ENCODE data around the gene MARK1.

Gene MARK1

GRCh38 chr1:220551718-220552117 lies 23.8 kb downstream of the MARK1 start:
- Histone ChIP-seq H3K27ac (no peak overlapping the region), H3K36me3 (no peaks in the 10 kb centered on the region), H3K4me3 (ENCODE audit: low read depth in 1 of 2, low read length in 1 of 2) (no peak overlapping the region), H3K27me3 (no peaks in the 10 kb centered on the region), H3K9me3 (no peaks in the 10 kb centered on the region), H3K4me1 (ENCODE audit: control insufficient read depth in 1 of 2, insufficient read depth in 1 of 2, low read depth in 1 of 2, low read length in 1 of 2) (no peaks in the 10 kb centered on the region)
- no peak for TF ChIP-seq CTCF (IDR thresholded peaks at IDR 0.05)

GRCh38 chr1:220552672-220553260 lies 24.8 kb downstream of the MARK1 start:
- no peaks in the 10 kb centered on the region for H3K4me1 ChIP-seq (ENCODE audit: control insufficient read depth in 1 of 2, insufficient read depth in 1 of 2, low read depth in 1 of 2, low read length in 1 of 2)
- H3K27me3 ChIP-seq, result no peaks in the 10 kb centered on the region
- H3K4me3 ChIP-seq (ENCODE audit: low read depth in 1 of 2, low read length in 1 of 2), result no peak overlapping the region
- TF ChIP-seq CTCF (IDR thresholded peaks at IDR 0.05), result no peak
- no peaks in the 10 kb centered on the region for H3K9me3 ChIP-seq
- no peaks in the 10 kb centered on the region for H3K36me3 ChIP-seq
- H3K27ac ChIP-seq, result no peak overlapping the region

GRCh38 chr1:220556641-220557040 lies 28.7 kb downstream of the MARK1 start:
- Histone ChIP-seq H3K36me3 (no peaks in the 10 kb centered on the region), H3K27ac (no peak overlapping the region), H3K4me3 (ENCODE audit: low read depth in 1 of 2, low read length in 1 of 2) (no peak overlapping the region), H3K9me3 (no peaks in the 10 kb centered on the region), H3K27me3 (no peaks in the 10 kb centered on the region), H3K4me1 (ENCODE audit: control insufficient read depth in 1 of 2, insufficient read depth in 1 of 2, low read depth in 1 of 2, low read length in 1 of 2) (no peaks in the 10 kb centered on the region)
- no peak for TF ChIP-seq CTCF (IDR thresholded peaks at IDR 0.05)

- no peaks in the 10 kb centered on the region for H3K9me3 ChIP-seq
- no peak overlapping the region for H3K4me3 ChIP-seq (ENCODE audit: low read depth in 1 of 2, low read length in 1 of 2)
- no peaks in the 10 kb centered on the region for H3K27me3 ChIP-seq
- TF ChIP-seq CTCF (IDR thresholded peaks at IDR 0.05), result no peak
- H3K27ac ChIP-seq, result no peak overlapping the region
- no peaks in the 10 kb centered on the region for H3K4me1 ChIP-seq (ENCODE audit: control insufficient read depth in 1 of 2, insufficient read depth in 1 of 2, low read depth in 1 of 2, low read length in 1 of 2)
- H3K36me3 ChIP-seq, result no peaks in the 10 kb centered on the region
Observed at GRCh38 chr1:220563564-220563963, 35.6 kb downstream of the MARK1 start.

GRCh38 chr1:220564216-220564615 lies 36.3 kb downstream of the MARK1 start:
- H3K27me3 ChIP-seq, result peaks cover 4% of the 10 kb centered on the region
- H3K4me1 ChIP-seq (ENCODE audit: control insufficient read depth in 1 of 2, insufficient read depth in 1 of 2, low read depth in 1 of 2, low read length in 1 of 2), result no peaks in the 10 kb centered on the region
- no peak for TF ChIP-seq CTCF (IDR thresholded peaks at IDR 0.05)
- H3K27ac ChIP-seq, result no peak overlapping the region
- H3K36me3 ChIP-seq, result no peaks in the 10 kb centered on the region
- H3K4me3 ChIP-seq (ENCODE audit: low read depth in 1 of 2, low read length in 1 of 2), result no peak overlapping the region
- no peaks in the 10 kb centered on the region for H3K9me3 ChIP-seq

- Histone ChIP-seq H3K36me3 (no peaks in the 10 kb centered on the region), H3K4me1 (ENCODE audit: control insufficient read depth in 1 of 2, insufficient read depth in 1 of 2, low read depth in 1 of 2, low read length in 1 of 2) (no peaks in the 10 kb centered on the region), H3K9me3 (no peaks in the 10 kb centered on the region), H3K4me3 (ENCODE audit: low read depth in 1 of 2, low read length in 1 of 2) (no peak overlapping the region), H3K27me3 (peaks cover 8% of the 10 kb centered on the region), H3K27ac (no peak overlapping the region)
- no peak for TF ChIP-seq CTCF (IDR thresholded peaks at IDR 0.05)
Observed at GRCh38 chr1:220565670-220566069, 37.7 kb downstream of the MARK1 start.
